SK-N-SH treated with all-trans-retinoic acid at 6 μM for 48 hours (cell line): Measurements from ENCODE around the gene BRD1.

Source experiments
- ARNTL ChIP-seq: fragments of 450-650 bp; formaldehyde crosslinking; IDR thresholded peaks from 2 replicates; pipeline ENCODE4 v1.5.0; 2020; ENCODE audit warnings: low read depth, mild to moderate bottlenecking, moderate library complexity, borderline replicate concordance
- CSRNP3 ChIP-seq: fragments of 250-450 bp; sonication (Bioruptor Pico); IDR thresholded peaks from 2 replicates; pipeline ENCODE4 v1.5.1; 2021; ENCODE audit warnings: mild to moderate bottlenecking, moderate library complexity
- ESRRG ChIP-seq: fragments of 250-450 bp; sonication (Bioruptor Pico); IDR thresholded peaks from 2 replicates; pipeline ENCODE4 v1.6.1; 2021; ENCODE audit warnings: mild to moderate bottlenecking
- PATZ1 ChIP-seq: fragments of 250-450 bp; sonication (Bioruptor Pico); IDR thresholded peaks from 2 replicates; pipeline ENCODE4 v1.8.0; 2020; ENCODE audit warnings: mild to moderate bottlenecking, moderate library complexity, borderline replicate concordance
- POU6F1 ChIP-seq: fragments of 250-450 bp; sonication (Bioruptor Pico); IDR thresholded peaks from 2 replicates; pipeline ENCODE4 v1.8.0; 2021; ENCODE audit warnings: low read depth, mild to moderate bottlenecking, moderate library complexity, borderline replicate concordance
- PPARA ChIP-seq: fragments of 250-450 bp; sonication (Bioruptor Pico); IDR thresholded peaks from 2 replicates; pipeline ENCODE4 v1.5.0; 2020; ENCODE audit warnings: mild to moderate bottlenecking, borderline replicate concordance
- RARB ChIP-seq: fragments of 250-450 bp; sonication (Bioruptor Pico); IDR thresholded peaks from 2 replicates; pipeline ENCODE4 v1.8.0; 2021; ENCODE audit warnings: mild to moderate bottlenecking, moderate library complexity
- TOX ChIP-seq: fragments of 250-450 bp; sonication (Bioruptor Pico); IDR thresholded peaks from 2 replicates; pipeline ENCODE4 v1.8.0; 2021; ENCODE audit warnings: mild to moderate bottlenecking, moderate library complexity, borderline replicate concordance
- ZFP3 ChIP-seq: fragments of 250-450 bp; sonication (Bioruptor Pico); IDR thresholded peaks from 2 replicates; pipeline ENCODE4 v1.5.0; 2020; ENCODE audit warnings: mild to moderate bottlenecking, moderate library complexity
- ZNF70 ChIP-seq: fragments of 450-650 bp; formaldehyde crosslinking; IDR thresholded peaks from 2 replicates; pipeline ENCODE4 v1.5.0; 2020; ENCODE audit warnings: mild to moderate bottlenecking, moderate library complexity
- TF ChIP-seq, protein P1 (sequence below): fragments of 250-450 bp; sonication (Bioruptor Pico); IDR thresholded peaks from 2 replicates; pipeline ENCODE4 v1.5.0; 2020; ENCODE audit warnings: mild to moderate bottlenecking, moderate library complexity

- TF ChIP-seq CSRNP3 (no peak), ZFP3 (no peak), PATZ1 (CRISPR knock-in tag) (no peak), ESRRG (CRISPR knock-in tag) (no peak), PPARA (CRISPR knock-in tag) (no peak), RARB (CRISPR knock-in tag) (no peak), POU6F1 (no peak), TOX (CRISPR knock-in tag) (no peak), ARNTL (CRISPR knock-in tag) (no peak), ZNF70 (CRISPR knock-in tag) (no peak)
- TF ChIP-seq, protein P1, sequence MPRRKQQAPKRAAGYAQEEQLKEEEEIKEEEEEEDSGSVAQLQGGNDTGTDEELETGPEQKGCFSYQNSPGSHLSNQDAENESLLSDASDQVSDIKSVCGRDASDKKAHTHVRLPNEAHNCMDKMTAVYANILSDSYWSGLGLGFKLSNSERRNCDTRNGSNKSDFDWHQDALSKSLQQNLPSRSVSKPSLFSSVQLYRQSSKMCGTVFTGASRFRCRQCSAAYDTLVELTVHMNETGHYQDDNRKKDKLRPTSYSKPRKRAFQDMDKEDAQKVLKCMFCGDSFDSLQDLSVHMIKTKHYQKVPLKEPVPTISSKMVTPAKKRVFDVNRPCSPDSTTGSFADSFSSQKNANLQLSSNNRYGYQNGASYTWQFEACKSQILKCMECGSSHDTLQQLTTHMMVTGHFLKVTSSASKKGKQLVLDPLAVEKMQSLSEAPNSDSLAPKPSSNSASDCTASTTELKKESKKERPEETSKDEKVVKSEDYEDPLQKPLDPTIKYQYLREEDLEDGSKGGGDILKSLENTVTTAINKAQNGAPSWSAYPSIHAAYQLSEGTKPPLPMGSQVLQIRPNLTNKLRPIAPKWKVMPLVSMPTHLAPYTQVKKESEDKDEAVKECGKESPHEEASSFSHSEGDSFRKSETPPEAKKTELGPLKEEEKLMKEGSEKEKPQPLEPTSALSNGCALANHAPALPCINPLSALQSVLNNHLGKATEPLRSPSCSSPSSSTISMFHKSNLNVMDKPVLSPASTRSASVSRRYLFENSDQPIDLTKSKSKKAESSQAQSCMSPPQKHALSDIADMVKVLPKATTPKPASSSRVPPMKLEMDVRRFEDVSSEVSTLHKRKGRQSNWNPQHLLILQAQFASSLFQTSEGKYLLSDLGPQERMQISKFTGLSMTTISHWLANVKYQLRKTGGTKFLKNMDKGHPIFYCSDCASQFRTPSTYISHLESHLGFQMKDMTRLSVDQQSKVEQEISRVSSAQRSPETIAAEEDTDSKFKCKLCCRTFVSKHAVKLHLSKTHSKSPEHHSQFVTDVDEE (CRISPR knock-in tag): no peak
Observed at GRCh38 chr22:49866646-49867045, 39.0 kb upstream of the BRD1 start.
